GM08714 (cell line): ENCODE measurements around the gene CACNB1.
"Not testable (repeated sequence)": the region's sequence is repeated elsewhere in the genome, so short reads cannot be mapped to it uniquely, and the experiment has no call there.

Experiments
- H3K4me3 ChIP-seq: fragments of 200-500 bp; sonication (Bioruptor generic); 2 replicates; pipeline ENCODE4 v1.5.1; 2014; ENCODE audit warnings: mild to moderate bottlenecking, low read length, inconsistent platforms
- ZNF274 ChIP-seq: IDR thresholded peaks from 2 replicates; pipeline ENCODE4 v1.6.1; 2012; ENCODE audit warnings: mild to moderate bottlenecking, low read depth, low read length

Gene CACNB1

DNA sequence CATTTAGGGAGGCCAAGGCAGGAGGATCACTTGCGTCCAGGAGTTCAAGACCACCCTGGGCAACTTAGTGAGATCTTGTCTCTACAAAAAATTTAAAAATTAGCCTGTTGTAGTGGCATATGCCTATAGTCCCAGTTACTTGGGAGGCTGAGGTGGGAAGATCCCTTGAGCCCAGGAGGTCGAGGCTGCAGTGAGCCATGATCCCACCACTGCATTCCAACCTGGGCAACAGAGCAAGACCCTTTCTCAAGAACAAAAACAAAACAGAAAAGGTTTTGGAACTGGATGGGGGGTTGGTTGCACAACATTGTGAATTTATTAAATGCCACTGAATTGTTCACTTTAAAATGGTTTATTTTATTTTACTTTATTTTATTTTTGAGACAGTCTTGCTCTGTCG is 67.3 kb downstream of the CACNB1 start:
- no peak overlapping the region for H3K4me3 ChIP-seq
- TF ChIP-seq ZNF274: no peak

DNA sequence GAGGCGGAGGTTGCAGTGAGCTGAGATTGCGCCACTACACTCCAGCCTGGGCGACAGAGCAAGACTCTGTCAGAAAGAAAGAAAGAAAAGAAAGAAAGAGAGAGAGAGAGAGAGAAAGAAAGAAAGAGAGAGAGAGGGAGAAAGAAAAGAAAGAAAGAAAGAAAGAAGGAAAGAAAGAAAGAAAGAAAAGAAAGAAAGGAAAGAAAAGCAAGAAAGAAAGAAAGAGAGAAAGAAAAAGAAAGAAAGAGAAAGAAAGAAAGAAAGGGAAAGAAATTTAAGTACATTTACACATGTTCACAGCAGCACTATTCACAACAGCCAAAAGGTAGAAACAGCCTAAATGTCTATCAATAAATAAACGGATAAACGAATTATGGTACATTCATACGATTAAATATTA is 67.9 kb downstream of the CACNB1 start:
- not testable (repeated sequence) for H3K4me3 ChIP-seq

DNA sequence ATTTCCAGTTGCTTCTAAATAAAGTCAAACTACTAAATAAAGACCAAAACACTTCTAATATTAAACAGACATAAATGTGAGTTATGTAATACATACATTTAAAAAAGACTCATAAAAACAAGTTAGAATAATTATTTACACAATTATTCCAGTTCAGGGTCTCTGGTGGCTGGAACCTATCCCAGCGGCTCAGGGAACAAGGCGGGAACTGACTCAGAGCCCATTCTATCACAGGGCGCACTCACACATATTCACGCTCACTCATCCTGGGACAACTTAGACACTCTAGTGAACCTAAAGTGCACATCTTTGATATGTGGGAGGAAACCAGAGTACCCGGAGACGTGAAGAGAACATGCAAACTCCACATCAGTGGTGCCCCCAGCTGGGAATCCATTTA is 71.0 kb downstream of the CACNB1 start:
- H3K4me3 ChIP-seq: no peak overlapping the region
- TF ChIP-seq ZNF274: no peak

DNA sequence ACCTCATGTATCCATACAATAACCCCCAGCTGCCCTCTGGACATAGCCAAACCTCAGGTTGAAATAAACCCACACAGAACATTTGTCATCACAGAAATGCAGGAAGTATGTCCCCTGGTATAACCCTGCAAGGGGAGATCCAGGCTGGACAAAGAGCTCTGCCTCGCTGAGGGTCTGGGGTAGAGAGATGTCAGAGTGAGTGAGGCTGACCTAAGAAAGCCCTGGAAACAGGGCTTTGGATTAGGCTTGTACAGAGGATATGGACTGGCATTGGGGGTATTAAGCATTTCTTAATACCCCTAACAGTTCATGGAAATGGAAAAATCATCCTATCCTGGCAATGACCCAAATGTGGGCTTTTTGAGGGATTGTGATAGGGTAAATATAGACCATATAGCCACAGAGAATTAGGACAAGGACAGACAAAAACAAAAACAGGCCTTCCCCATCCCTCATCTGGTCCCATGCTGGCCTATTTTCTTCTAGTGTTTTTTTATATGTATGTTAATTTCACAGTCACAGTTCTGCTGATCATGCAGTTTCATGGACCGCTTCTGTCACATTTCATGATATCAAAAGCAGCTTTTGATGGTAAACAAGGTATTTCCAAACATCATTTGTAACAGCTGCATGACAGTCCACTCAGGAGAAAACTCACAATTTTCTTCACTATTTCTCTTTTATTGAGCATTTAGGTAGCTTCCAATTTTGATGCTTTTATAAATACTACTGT is 72.2 kb downstream of the CACNB1 start:
- no peak overlapping the region for H3K4me3 ChIP-seq
- TF ChIP-seq ZNF274: no peak

DNA sequence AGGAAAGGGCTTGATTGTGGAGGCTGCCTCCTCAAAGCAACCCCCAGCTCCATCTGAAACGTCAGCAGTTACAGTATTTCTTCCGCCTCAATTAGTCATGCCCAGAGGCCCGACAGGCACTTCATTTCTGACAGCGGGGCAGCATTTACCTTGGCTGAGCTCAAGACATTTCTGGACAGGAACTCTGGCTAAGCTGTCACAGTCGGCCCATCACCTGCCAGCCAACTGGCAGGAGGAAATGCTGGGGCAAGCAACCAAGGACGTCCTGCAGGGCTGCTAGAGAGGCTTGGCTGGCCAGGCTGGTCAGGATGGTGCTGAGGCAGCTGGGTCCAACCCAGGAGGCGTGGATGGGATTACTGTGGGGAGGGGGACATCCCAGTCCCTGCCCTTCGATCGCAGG is 73.8 kb downstream of the CACNB1 start:
- TF ChIP-seq ZNF274: no peak
- no peak overlapping the region for H3K4me3 ChIP-seq
